ENCODE measurements around the gene SAMD4B.
"Not testable (repeated sequence)": the region's sequence is repeated elsewhere in the genome, so short reads cannot be mapped to it uniquely, and the experiment has no call there.

SAMD4B gene

GRCh38 chr19:39372047-39372802, 30.0 kb downstream of the SAMD4B start:
- no peak for DNase-seq

GRCh38 chr19:39372941-39373340, 30.7 kb downstream of the SAMD4B start:
- DNase-seq, result no peak

- DNase-seq, result no peak
Observed at GRCh38 chr19:39375929-39376328, 33.7 kb downstream of the SAMD4B start.

DNA sequence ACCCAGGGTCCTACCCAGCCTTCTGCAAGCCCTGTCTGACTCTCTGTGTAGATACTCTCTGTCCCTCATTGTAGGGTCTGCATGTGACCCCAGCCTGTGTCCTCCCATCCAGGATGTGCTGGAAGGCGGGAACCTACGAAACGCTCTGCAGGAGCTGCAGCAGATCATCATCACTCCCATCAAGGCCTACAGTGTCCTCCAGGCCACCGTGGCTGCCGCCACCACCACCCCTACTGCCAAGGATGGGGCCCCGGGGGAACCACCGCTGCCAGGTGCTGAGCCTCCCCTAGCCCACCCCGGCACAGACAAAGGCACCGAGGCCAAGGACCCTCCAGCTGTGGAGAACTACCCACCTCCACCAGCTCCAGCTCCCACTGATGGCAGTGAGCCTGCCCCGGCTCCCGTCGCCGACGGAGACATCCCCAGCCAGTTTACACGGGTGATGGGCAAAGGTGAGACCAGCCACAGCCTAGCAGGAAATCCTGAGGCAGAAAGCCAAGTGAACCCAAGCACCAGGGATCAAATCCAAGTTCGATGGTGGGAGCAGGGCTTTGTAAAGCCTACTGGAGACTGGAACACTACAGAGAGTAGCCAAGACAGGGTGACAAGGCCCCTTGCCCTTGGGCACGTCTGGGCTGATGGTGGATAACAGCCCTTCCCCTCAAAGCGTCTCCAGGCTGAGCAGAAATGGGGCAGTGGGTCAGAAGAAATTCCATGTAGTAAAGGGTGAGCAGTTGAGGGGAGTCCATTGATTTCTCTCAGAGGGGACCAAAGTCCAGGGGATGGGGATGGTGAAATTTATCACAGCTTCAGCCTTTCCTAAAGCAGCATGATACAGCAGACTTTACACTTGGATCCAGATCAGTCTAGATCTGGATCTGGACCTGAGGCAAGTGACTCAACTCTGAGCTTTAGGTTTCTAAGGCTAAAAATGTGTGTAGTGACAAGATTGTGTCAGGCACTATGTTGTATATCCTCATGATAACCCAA, 35.4 kb downstream of the SAMD4B start:
- DNase-seq, result no peak

- not testable (repeated sequence) for DNase-seq
Observed at GRCh38 chr19:39379366-39379765, 37.1 kb downstream of the SAMD4B start.

DNA sequence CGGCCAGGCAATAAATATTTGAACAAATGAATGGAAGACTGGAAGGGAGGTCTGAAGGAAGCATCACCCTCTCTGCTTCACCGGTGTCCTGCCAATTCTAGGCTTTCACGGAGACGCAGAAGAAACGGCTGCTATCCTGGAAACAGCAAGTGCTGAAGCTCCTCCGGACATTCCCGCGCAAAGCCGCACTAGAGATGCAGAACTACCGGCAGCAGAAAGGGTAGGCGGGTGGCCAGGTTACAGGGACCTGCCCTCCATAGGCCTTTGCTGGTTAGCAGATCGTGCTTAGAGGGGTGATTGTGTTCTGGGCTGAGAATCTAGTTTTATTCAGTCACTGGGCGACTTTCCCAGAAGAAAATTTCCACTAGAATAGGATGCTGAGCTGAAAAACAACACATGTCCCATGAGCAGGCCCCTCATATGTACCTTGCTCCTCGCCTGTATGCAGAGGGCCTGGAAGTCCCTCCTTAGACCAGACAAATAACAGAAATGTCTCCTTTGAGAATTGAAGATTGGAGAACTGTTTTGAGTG, 37.7 kb downstream of the SAMD4B start:
- no peak for DNase-seq

DNA sequence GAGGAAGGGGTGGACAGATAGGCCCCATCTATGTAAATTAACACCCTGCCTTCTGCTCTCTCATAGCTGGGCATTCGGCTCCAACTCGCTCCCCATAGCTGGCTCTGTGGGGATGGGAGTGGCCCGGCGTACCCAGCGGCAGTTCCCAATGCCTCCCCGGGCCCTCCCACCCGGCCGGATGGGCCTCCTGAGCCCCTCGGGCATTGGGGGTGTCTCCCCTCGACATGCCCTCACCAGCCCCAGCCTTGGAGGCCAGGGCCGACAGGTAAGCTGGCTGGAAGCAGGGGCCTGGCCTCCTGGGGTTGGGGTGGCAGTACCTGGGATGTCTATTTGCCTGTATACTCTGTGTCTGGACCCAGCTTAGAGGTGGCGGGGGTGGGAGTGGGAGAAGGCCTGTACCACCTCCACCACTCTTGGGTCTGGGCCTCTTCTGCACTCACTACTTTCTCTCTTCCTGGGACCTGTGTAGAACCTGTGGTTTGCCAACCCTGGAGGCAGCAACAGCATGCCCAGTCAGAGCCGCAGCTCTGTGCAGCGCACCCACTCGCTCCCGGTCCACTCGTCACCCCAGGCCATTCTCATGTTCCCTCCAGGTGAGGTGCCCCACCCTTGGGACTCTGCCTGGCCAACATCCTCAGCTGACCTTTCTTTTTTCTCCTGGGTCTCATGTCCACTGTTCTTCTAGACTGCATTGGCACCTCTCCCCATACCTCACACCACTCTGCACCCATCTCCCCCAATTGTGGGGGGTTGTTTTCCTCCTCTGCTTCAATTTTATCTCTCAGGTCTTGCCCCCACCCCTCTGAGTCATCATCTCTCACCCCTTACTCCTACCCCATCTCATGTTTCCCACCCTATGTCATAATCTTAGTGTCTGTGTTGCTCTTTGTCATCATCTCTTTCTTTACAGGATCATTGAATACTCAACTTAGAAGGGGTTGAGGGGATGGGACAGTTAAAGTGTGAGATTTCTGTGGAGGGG, 38.6 kb downstream of the SAMD4B start:
- DNase-seq, result no peak

GRCh38 chr19:39381910-39382611, 39.8 kb downstream of the SAMD4B start:
- no peak for DNase-seq

DNA sequence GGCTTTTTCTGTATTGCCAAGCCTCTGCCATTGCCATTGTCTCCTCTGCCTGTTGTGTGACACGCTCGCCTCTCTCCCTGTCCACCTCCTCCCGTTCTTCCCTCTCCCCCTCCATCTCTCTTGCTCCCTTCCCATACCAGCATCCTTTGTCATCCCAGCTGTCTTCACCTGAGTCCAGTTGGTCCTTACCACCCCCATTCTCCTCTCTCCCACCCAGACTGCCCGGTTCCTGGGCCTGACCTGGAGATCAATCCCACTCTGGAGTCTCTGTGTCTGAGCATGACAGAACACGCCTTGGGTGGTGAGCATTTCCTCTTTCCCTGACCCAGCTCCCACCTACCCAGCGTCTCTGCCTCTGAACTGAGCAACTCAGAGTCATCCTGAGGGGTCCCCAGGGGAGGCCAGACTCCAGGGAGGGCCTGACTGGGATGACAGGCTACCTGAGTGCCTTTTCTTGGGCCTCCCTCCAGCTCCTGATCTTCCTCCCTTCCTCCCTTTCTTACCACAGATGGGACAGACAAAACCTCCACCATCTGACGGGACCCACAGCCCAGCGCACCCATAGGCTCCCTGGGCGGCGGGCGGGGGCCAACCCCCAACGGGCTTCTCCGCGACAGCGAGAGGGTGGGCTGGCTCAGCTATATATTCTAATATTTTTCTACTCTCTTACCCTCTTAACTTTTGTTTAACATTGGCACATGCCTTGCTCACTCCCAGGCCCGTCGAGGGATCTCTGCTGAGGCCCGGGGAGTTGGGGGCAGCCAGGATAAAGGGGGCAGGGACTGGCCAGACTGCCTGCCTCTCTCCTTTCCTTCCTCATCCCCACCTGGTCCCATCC, 41.0 kb downstream of the SAMD4B start:
- DNase-seq, result no peak

GRCh38 chr19:39384839-39385568, 42.8 kb downstream of the SAMD4B start:
- DNase-seq, result no peak

- no peak for DNase-seq
Observed at GRCh38 chr19:39385629-39386411, 43.6 kb downstream of the SAMD4B start.

- no peak for DNase-seq
Observed at GRCh38 chr19:39386557-39386956, 44.3 kb downstream of the SAMD4B start.

DNA sequence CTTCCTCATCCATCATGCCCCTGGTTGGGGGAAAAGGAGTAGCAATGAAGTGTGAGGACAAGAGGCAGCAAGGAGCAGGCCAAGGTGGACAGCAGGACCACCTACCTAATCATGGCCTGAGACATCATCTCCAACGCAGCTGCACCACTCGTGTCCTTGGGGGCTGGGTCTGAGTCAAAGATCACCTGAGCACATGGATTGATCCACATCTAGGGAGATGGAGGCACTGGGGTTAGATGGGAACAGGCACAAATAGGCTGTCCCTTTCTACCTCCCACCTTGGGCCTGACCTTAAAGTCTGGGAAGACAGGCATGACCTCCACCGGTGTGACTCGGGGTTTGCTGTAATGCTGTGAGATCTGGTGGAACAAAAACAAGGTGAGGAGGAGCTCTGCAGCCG, 46.4 kb downstream of the SAMD4B start:
- no peak for DNase-seq

DNA sequence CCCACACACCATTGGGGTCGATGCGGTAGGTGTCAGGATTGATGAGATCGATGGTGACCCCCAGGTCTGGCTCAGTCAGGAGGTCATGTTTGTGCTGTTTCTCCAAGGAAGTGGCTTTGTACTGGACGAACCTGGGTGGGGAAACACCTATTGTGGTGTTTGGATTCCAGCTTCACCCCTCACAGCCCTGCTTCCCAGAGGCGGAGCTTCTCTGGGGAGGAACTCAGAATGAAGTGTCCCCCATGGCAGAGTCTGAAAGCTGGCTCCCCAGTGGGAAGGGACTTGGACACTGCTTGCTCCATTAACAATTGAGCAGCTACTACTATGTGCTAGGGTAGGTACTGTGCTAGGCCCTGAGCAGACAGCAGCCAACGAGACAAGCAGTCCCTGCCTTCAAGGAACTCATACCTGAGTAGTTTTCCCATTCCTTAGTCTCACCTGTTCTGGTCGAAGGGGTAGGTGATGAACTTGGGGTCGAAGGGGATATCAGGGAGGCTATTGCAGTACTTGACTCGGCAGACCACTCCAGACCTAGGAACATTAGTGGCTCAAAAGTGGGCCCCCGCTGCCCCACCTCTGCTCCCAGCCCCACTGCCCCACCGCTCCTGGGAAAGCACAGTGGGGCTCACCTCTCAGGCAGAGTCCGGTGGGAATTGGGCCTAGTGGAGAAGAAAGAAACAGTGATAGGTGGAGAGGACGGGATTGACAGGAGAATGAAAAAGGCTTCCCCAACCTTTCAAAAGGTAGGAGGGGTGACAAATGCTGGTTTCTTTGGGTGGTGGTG, 47.6 kb downstream of the SAMD4B start:
- no peak for DNase-seq

DNA sequence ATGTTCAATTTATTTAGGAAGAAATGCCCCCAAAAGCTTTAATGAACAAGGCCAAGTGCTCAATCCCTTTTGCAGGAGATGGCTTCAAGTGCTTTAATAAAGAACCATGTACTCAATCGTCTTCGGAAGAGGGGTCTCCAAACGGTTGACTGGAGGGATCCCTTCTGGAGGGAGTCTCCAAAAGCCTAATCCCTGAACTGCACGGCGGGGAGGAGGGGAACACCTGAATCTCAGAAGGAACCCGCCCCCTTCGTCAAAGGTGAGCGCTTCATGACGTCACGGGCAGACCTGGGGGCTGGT, 48.2 kb downstream of the SAMD4B start:
- no peak for DNase-seq

GRCh38 chr19:39390751-39391437, 48.7 kb downstream of the SAMD4B start, which contains the start of the genes MED29 and PAF1:
MED29 (plus strand) TSS chr19:39391378; CDS start chr19:39391423, 45 bp downstream.
PAF1 (minus strand) TSS chr19:39391106; CDS start chr19:39390864, 242 bp downstream.
- DNase-seq, result peak; percentile 99
